ENCODE results near the gene TMEM74B.
A peak's percentile ranks its signal among the peaks of the same experiment; 100 is the strongest.

TMEM74B gene

GRCh38 chr20:1191299-1191698 is 6.5 kb upstream of the TMEM74B start:
- Histone ChIP-seq H3K4me1 (ENCODE audit: control insufficient read depth in 1 of 2, insufficient read depth in 2 of 2, low read length in 2 of 2) (peaks cover 20 to 27% of the 10 kb centered on the region in 2 donors), H3K27ac (ENCODE audit: low read depth, low read length) (no peak overlapping the region), H3K9ac (ENCODE audit: low read depth in 1 of 2, low read length in 2 of 2) (no peak overlapping the region), H3K9me3 (ENCODE audit: control insufficient read depth in 1 of 2, low read length in 2 of 2) (no peaks in the 10 kb centered on the region), H3K27me3 (ENCODE audit: control insufficient read depth in 1 of 2, insufficient read depth in 2 of 2, low read length in 2 of 2) (no peaks in the 10 kb centered on the region), H3K4me3 (ENCODE audit: low read depth in 1 of 2, low read length in 2 of 2) (no peak overlapping the region), H3K36me3 (ENCODE audit: control insufficient read depth in 1 of 2, insufficient read depth in 2 of 2, low read length in 2 of 2) (no peaks in the 10 kb centered on the region)

GRCh38 chr20:1190847-1191246 is 6.1 kb upstream of the TMEM74B start:
- Histone ChIP-seq H3K27ac (ENCODE audit: low read depth, low read length) (no peak overlapping the region), H3K4me3 (ENCODE audit: low read depth in 1 of 2, low read length in 2 of 2) (no peak overlapping the region), H3K9me3 (ENCODE audit: control insufficient read depth in 1 of 2, low read length in 2 of 2) (no peaks in the 10 kb centered on the region), H3K9ac (ENCODE audit: low read depth in 1 of 2, low read length in 2 of 2) (no peak overlapping the region), H3K4me1 (ENCODE audit: control insufficient read depth in 1 of 2, insufficient read depth in 2 of 2, low read length in 2 of 2) (peaks cover 24 to 31% of the 10 kb centered on the region in 2 donors), H3K27me3 (ENCODE audit: control insufficient read depth in 1 of 2, insufficient read depth in 2 of 2, low read length in 2 of 2) (no peaks in the 10 kb centered on the region), H3K36me3 (ENCODE audit: control insufficient read depth in 1 of 2, insufficient read depth in 2 of 2, low read length in 2 of 2) (no peaks in the 10 kb centered on the region)

- no peaks in the 10 kb centered on the region for H3K27me3 ChIP-seq (ENCODE audit: control insufficient read depth in 1 of 2, insufficient read depth in 2 of 2, low read length in 2 of 2)
- no peaks in the 10 kb centered on the region for H3K36me3 ChIP-seq (ENCODE audit: control insufficient read depth in 1 of 2, insufficient read depth in 2 of 2, low read length in 2 of 2)
- H3K4me1 ChIP-seq (ENCODE audit: control insufficient read depth in 1 of 2, insufficient read depth in 2 of 2, low read length in 2 of 2): peaks cover 20 to 25% of the 10 kb centered on the region in 2 donors
- H3K9ac ChIP-seq (ENCODE audit: low read depth in 1 of 2, low read length in 2 of 2): no peak overlapping the region
- no peaks in the 10 kb centered on the region for H3K9me3 ChIP-seq (ENCODE audit: control insufficient read depth in 1 of 2, low read length in 2 of 2)
- H3K27ac ChIP-seq (ENCODE audit: low read depth, low read length): no peak overlapping the region
- H3K4me3 ChIP-seq (ENCODE audit: low read depth in 1 of 2, low read length in 2 of 2): no peak overlapping the region
These were observed 5.0 kb upstream of the TMEM74B start for GRCh38 chr20:1189827-1190226.

GRCh38 chr20:1188347-1188746 is 3.6 kb upstream of the TMEM74B start:
- H3K27ac ChIP-seq (ENCODE audit: low read depth, low read length): no peak overlapping the region

GRCh38 chr20:1187605-1188171 is 2.9 kb upstream of the TMEM74B start:
- Histone ChIP-seq H3K4me1 (ENCODE audit: control insufficient read depth in 1 of 2, insufficient read depth in 2 of 2, low read length in 2 of 2) (peaks cover 20 to 31% of the 10 kb centered on the region in 2 donors), H3K36me3 (ENCODE audit: control insufficient read depth in 1 of 2, insufficient read depth in 2 of 2, low read length in 2 of 2) (no peaks in the 10 kb centered on the region), H3K27me3 (ENCODE audit: control insufficient read depth in 1 of 2, insufficient read depth in 2 of 2, low read length in 2 of 2) (peaks cover 0 to 5% of the 10 kb centered on the region in 2 donors), H3K9ac (ENCODE audit: low read depth in 1 of 2, low read length in 2 of 2) (no peak overlapping the region), H3K9me3 (ENCODE audit: control insufficient read depth in 1 of 2, low read length in 2 of 2) (no peaks in the 10 kb centered on the region), H3K4me3 (ENCODE audit: low read depth in 1 of 2, low read length in 2 of 2) (peak overlapping the region in 1 of 2 donors; percentile 41), H3K27ac (ENCODE audit: low read depth, low read length) (no peak overlapping the region)

More at GRCh38 chr20:1188347-1188746, 3.6 kb upstream of the TMEM74B start:
- Histone ChIP-seq H3K9ac (ENCODE audit: low read depth in 1 of 2, low read length in 2 of 2) (no peak overlapping the region), H3K9me3 (ENCODE audit: control insufficient read depth in 1 of 2, low read length in 2 of 2) (no peaks in the 10 kb centered on the region), H3K4me1 (ENCODE audit: control insufficient read depth in 1 of 2, insufficient read depth in 2 of 2, low read length in 2 of 2) (peaks cover 20 to 31% of the 10 kb centered on the region in 2 donors), H3K4me3 (ENCODE audit: low read depth in 1 of 2, low read length in 2 of 2) (no peak overlapping the region), H3K36me3 (ENCODE audit: control insufficient read depth in 1 of 2, insufficient read depth in 2 of 2, low read length in 2 of 2) (no peaks in the 10 kb centered on the region), H3K27me3 (ENCODE audit: control insufficient read depth in 1 of 2, insufficient read depth in 2 of 2, low read length in 2 of 2) (peaks cover 0 to 5% of the 10 kb centered on the region in 2 donors)

- no peaks in the 10 kb centered on the region for H3K36me3 ChIP-seq (ENCODE audit: control insufficient read depth in 1 of 2, insufficient read depth in 2 of 2, low read length in 2 of 2)
- peak overlapping the region in 1 of 2 donors; percentile 16 for H3K9ac ChIP-seq (ENCODE audit: low read depth in 1 of 2, low read length in 2 of 2)
- peaks cover 20 to 31% of the 10 kb centered on the region in 2 donors for H3K4me1 ChIP-seq (ENCODE audit: control insufficient read depth in 1 of 2, insufficient read depth in 2 of 2, low read length in 2 of 2)
- peaks cover 0 to 5% of the 10 kb centered on the region in 2 donors for H3K27me3 ChIP-seq (ENCODE audit: control insufficient read depth in 1 of 2, insufficient read depth in 2 of 2, low read length in 2 of 2)
- H3K9me3 ChIP-seq (ENCODE audit: control insufficient read depth in 1 of 2, low read length in 2 of 2): no peaks in the 10 kb centered on the region
- H3K27ac ChIP-seq (ENCODE audit: low read depth, low read length): no peak overlapping the region
- H3K4me3 ChIP-seq (ENCODE audit: low read depth in 1 of 2, low read length in 2 of 2): peak overlapping the region; percentile 24 to 53
These were observed 1.7 kb upstream of the TMEM74B start for GRCh38 chr20:1186367-1186991.

- H3K27ac ChIP-seq (ENCODE audit: low read depth, low read length): no peak overlapping the region
These were observed 1.1 kb upstream of the TMEM74B start for GRCh38 chr20:1185790-1186334.

GRCh38 chr20:1185316-1185741 is 548 bp upstream of the TMEM74B start:
- peaks cover 0 to 5% of the 10 kb centered on the region in 2 donors for H3K27me3 ChIP-seq (ENCODE audit: control insufficient read depth in 1 of 2, insufficient read depth in 2 of 2, low read length in 2 of 2)
- no peaks in the 10 kb centered on the region for H3K9me3 ChIP-seq (ENCODE audit: control insufficient read depth in 1 of 2, low read length in 2 of 2)
- H3K27ac ChIP-seq (ENCODE audit: low read depth, low read length): no peak overlapping the region
- no peaks in the 10 kb centered on the region for H3K36me3 ChIP-seq (ENCODE audit: control insufficient read depth in 1 of 2, insufficient read depth in 2 of 2, low read length in 2 of 2)
- no peak overlapping the region for H3K9ac ChIP-seq (ENCODE audit: low read depth in 1 of 2, low read length in 2 of 2)
- peaks cover 20 to 31% of the 10 kb centered on the region in 2 donors for H3K4me1 ChIP-seq (ENCODE audit: control insufficient read depth in 1 of 2, insufficient read depth in 2 of 2, low read length in 2 of 2)
- peak overlapping the region; percentile 57 to 63 for H3K4me3 ChIP-seq (ENCODE audit: low read depth in 1 of 2, low read length in 2 of 2)

More at GRCh38 chr20:1185790-1186334, 1.1 kb upstream of the TMEM74B start:
- H3K9ac ChIP-seq (ENCODE audit: low read depth in 1 of 2, low read length in 2 of 2): no peak overlapping the region
- peaks cover 20 to 31% of the 10 kb centered on the region in 2 donors for H3K4me1 ChIP-seq (ENCODE audit: control insufficient read depth in 1 of 2, insufficient read depth in 2 of 2, low read length in 2 of 2)
- H3K27me3 ChIP-seq (ENCODE audit: control insufficient read depth in 1 of 2, insufficient read depth in 2 of 2, low read length in 2 of 2): peaks cover 0 to 5% of the 10 kb centered on the region in 2 donors
- H3K4me3 ChIP-seq (ENCODE audit: low read depth in 1 of 2, low read length in 2 of 2): peak overlapping the region; percentile 24 to 53
- H3K9me3 ChIP-seq (ENCODE audit: control insufficient read depth in 1 of 2, low read length in 2 of 2): no peaks in the 10 kb centered on the region
- H3K36me3 ChIP-seq (ENCODE audit: control insufficient read depth in 1 of 2, insufficient read depth in 2 of 2, low read length in 2 of 2): no peaks in the 10 kb centered on the region

GRCh38 chr20:1184260-1184637 is 532 bp downstream of the TMEM74B start:
- H3K36me3 ChIP-seq (ENCODE audit: control insufficient read depth in 1 of 2, insufficient read depth in 2 of 2, low read length in 2 of 2): no peaks in the 10 kb centered on the region
- peaks cover 0 to 5% of the 10 kb centered on the region in 2 donors for H3K27me3 ChIP-seq (ENCODE audit: control insufficient read depth in 1 of 2, insufficient read depth in 2 of 2, low read length in 2 of 2)
- H3K4me1 ChIP-seq (ENCODE audit: control insufficient read depth in 1 of 2, insufficient read depth in 2 of 2, low read length in 2 of 2): peaks cover 20 to 31% of the 10 kb centered on the region in 2 donors
- peak overlapping the region; percentile 57 to 63 for H3K4me3 ChIP-seq (ENCODE audit: low read depth in 1 of 2, low read length in 2 of 2)
- peak overlapping the region; percentile 30 to 44 for H3K9ac ChIP-seq (ENCODE audit: low read depth in 1 of 2, low read length in 2 of 2)
- no peaks in the 10 kb centered on the region for H3K9me3 ChIP-seq (ENCODE audit: control insufficient read depth in 1 of 2, low read length in 2 of 2)
- no peak overlapping the region for H3K27ac ChIP-seq (ENCODE audit: low read depth, low read length)

GRCh38 chr20:1183153-1183552 is 1.6 kb downstream of the TMEM74B start:
- H3K27ac ChIP-seq (ENCODE audit: low read depth, low read length): no peak overlapping the region
- no peak overlapping the region for H3K9ac ChIP-seq (ENCODE audit: low read depth in 1 of 2, low read length in 2 of 2)
- H3K4me3 ChIP-seq (ENCODE audit: low read depth in 1 of 2, low read length in 2 of 2): no peak overlapping the region
- peaks cover 0 to 5% of the 10 kb centered on the region in 2 donors for H3K27me3 ChIP-seq (ENCODE audit: control insufficient read depth in 1 of 2, insufficient read depth in 2 of 2, low read length in 2 of 2)
- peaks cover 20 to 27% of the 10 kb centered on the region in 2 donors for H3K4me1 ChIP-seq (ENCODE audit: control insufficient read depth in 1 of 2, insufficient read depth in 2 of 2, low read length in 2 of 2)
- no peaks in the 10 kb centered on the region for H3K9me3 ChIP-seq (ENCODE audit: control insufficient read depth in 1 of 2, low read length in 2 of 2)
- no peaks in the 10 kb centered on the region for H3K36me3 ChIP-seq (ENCODE audit: control insufficient read depth in 1 of 2, insufficient read depth in 2 of 2, low read length in 2 of 2)

Data from duodenal mucosa (tissue), 2 donors.